GM19351 (cell line): ENCODE measurements around the gene MPV17.
"Not testable (repeated sequence)": the region's sequence is repeated elsewhere in the genome, so short reads cannot be mapped to it uniquely, and the experiment has no call there.

Experiments used
- ATAC-seq: cut with Tn5 transposase; IDR thresholded peaks from one replicate; pipeline ENCODE4 v1.9.1; 2021; ENCODE audit warnings: mild to moderate bottlenecking, moderate library complexity; ENCODE audit not compliant: unreplicated experiment

Gene MPV17

DNA sequence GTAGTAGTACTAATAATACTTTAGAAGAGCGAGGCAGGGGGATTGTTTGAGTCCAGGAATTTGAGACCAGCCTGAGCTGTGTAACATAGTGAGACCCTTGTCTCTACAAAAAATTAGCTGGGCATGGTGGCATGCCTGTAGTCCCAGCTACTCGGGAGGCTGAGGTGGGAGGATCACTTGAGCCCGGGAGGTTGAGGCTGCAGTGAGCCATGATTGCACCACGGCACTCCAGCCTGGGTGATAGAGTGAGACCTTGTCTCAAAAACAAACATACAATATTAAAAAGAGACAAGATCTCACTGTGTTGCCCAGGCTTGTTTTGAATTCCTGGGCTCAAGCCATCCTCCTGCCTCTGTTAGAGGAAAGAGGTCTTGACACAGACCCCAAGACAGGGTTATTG lies 22.3 kb downstream of the MPV17 start:
- ATAC-seq: not testable (repeated sequence)

DNA sequence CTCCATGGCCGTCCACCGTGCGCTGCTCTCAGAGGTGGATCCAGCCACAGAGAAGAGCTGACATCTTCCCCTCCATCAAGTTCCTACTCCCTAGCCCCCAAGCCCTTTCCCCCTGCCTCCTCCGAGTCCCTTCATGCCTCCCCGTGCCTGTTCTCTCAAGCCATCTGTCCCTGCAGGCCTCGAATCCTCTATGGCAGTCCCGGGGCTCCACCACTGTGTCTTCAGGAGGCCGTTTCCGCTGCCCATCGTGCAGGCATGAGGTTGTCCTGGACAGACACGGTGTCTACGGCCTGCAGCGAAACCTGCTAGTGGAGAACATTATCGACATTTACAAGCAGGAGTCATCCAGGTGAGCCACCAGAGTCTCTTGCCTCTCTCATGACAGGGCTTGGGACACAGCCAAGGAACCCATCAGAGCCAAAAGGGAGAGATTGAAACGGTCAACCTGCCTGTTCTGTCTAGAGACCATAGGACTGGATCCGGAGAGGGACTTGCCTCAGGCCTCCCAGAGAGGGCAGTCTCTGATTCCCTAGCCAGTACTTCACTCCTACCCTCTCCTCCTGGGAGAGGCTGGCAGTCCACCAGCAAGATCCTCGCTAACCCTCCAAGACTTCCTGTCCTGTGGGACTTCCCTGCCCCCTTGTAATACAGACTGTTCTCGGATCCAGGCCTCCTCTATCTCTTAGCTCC lies 24.4 kb downstream of the MPV17 start:
- no peak for ATAC-seq

DNA sequence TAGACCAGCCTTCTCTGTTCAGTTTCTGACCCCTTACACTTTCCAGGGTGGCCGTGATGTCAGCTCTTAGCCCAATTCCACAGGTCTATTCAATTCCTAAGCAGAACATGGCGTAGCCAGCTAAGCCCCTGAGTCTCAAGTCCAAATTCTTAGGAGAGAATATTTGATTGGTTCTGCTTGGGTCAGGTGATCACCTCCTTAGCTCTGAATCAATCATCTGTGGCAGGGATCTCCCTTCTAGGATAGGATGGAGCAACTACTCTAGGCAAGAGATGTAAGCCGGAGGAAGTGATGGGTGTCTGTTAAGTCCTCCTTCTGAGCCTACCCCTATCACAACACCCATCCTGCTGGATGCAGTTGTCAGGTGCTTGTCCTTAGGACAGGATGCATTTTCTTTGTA lies 25.7 kb downstream of the MPV17 start:
- no peak for ATAC-seq

DNA sequence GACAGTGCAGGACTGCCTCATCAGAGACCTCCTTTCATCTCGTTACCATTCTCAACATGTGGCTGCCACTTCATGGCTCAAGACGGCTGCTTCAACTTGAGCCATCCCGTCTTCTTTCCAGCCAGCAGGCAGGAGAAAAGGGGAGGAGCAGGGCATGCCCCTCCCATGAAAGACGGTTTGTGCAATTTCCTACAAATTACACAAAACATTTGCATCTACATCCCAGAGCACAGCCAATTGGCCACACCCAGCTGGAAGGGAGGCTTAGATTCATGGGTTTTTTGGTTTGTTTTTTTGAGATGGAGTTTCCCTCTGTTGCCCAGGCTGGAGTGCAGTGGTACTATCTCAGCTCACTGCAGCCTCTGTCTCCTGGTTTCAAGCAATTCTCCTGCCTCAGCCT lies 26.4 kb downstream of the MPV17 start:
- no peak for ATAC-seq

DNA sequence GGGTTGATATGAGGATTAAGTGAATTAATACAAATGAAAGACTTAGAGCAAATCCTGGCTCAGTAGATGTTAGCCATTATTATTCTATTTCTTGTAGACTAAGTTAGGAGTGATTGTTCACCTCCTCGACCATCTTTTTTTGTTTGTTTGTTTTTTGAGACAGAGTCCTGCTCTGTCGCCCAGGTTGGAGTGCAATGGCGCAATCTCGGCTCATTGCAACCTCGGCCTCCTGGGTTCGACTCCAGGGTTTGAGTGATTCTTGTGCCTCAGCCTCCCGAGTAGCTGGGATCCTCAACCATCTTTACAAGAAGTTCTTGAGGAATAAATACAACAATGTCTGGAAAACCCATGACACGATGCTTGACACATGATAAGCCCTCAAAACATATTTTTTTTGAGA lies 28.0 kb downstream of the MPV17 start:
- no peak for ATAC-seq

DNA sequence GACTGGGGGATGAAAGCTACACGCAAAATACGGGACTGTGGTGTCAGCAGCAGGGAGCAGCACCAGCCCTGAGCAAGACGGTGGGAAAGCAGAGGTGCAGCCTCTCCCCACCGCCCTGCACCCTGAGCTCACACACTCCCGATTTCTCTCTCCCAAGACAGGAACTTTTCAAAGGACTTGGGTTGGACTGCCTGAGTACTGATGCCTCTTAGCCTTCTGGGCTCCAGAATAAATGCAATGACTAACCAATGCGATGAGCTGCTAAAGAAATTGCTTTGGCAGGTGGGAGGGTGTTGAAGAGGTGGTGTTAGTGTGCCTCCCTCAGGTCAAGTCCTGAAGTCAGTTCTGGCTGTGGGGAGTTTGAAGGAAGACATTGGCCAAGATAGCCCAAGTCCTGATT lies 31.0 kb downstream of the MPV17 start:
- ATAC-seq: no peak

DNA sequence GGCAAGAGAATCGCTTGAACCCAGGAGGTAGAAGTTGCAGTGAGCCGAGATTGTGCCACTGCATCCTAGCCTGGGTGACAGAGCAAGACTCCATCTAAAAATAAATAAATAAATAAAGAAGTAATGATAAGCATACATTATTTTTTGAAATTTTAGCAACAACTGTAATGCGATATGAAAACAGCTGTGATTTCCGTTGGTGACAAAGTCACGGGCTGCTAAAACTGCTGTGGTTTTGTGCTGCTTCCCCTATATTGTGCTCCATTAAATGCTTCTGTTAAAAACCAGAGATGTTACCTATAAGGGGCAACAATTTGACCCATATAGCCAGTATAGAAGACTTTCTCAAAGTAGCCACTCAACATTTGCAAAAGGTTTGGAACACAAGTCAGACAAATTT lies 32.3 kb downstream of the MPV17 start:
- ATAC-seq: no peak

DNA sequence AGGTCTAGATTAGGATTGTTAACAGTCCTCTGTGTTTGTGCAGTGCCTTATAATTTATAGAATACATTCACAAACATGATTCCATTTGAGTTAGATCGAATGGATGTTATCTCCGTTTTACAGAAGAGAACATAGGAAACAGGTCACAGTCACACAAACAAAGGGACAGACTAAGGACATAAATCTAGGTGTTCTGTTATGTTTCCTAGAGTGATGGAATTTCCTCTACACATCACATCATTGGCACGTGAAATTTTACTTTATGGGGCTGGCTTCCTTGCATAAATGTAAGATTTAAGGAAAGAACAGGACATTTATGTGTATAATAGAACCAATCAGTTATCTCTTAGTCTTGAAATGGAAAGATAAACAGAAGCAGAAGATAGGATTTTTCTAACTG lies 34.3 kb downstream of the MPV17 start:
- ATAC-seq: no peak

DNA sequence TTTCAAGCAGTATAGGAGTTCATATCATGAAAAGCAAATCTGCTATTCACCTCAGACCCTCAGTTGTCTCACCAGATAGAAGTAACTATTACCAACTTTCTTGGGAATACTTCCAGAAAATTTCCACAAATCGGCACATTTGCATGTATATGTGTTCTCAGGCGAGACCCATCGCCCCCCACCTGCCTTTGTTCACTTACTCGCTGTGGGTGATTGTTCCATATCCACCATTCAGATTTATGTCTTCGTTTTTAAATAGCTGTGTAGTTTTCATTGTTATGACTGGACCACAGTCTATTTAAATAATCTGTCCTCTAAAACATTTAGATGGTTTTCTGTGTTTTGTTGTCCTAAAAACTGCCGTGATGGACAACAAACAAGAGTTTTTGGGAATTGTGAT lies 37.4 kb downstream of the MPV17 start:
- no peak for ATAC-seq

DNA sequence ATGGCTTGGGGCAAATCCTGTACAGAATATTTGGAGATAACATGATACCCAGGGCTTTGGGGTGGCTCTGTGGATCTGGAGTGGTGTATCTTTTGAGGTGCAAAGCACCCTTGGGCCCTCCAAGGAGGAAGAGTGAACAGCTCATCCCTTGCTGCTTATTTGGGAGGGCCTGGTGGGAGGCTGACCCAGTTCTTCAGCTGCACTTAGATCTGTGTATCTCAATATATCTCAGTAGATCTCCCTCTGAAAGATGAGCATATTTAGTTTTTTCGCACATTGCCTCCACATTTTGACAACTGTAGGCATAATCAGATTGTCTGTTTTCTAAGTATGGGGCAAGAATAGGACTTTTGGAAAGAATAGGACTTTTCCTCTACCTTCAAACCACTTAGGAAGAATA lies 37.9 kb downstream of the MPV17 start:
- ATAC-seq: no peak

DNA sequence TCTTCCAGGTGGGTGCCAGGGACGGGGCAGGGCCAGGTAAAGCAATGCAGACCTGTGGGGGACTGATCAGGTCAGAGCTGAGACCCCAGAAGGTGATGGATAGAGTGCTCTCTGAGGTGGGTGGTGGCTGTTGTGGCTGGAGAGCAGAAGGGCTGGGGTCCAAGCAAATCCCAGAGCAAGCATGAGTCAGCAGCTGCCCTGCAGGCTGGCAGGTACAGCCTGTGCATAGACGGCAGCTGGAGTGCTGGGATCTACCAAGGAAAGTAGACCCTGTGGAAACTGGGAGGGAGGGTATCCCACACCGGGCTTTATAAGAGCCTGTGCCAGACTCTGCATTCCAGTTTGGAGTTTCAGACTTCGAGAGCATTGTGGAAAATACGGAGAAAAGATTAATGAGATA lies 40.0 kb downstream of the MPV17 start:
- ATAC-seq: no peak

DNA sequence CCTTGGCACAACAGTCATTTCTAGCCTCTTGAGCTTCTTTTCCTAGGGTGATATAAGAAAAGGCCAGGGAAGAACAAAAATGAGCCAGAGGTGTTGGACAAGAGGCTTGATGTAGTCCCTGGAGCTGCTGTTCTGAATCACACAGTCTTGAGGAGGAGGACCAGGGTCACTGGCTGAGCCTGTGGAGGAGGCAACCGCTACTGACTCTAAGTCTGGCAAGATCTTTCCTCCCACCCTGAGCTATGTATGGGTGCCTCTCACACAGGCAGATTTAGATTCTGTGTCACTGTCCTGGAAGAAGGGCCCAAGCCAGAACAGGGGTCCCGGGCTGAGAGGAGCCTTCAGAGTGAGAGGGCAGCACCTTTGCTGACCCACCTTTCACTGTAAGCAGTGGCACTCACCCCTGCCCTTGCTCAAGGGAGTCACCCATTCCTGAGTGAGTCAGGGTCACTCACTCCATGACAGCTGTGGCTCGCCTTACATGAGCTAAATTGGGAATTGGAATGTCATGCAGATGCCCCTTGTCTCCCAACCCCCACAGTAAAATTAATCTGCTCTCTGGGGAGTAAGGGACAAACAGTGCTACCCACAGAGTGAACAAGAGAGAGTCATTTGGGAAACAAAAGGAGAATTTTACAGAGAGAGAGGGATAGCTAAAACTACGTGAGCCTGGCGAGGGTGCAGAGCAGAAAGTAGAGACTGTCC lies 40.9 kb downstream of the MPV17 start, which contains the start of gene TRIM54:
TRIM54 (plus strand) TSS at position 575 of the 705 bp plus-strand sequence. CDS start 303 bp downstream, outside the sequence.
- no peak for ATAC-seq

DNA sequence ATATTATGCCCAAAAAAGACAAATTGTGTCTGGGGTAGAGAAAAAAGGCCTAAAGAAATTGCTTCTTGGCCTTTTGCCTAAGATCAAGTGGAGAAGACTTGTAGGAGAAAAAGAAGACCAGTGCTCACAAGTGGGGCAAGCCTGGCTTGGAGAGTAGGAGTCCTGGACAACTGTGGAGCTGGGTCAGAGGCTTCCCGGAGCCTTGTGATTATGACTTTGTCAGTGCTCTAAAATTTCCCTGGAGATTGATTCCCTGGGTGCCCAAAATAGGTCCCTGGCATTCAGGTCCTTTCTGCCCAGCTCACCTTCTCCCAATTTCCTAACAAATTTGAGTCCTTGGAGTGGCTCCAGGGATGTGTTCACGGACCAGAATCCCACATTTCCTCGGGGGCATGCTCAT lies 41.5 kb downstream of the MPV17 start:
- no peak for ATAC-seq

DNA sequence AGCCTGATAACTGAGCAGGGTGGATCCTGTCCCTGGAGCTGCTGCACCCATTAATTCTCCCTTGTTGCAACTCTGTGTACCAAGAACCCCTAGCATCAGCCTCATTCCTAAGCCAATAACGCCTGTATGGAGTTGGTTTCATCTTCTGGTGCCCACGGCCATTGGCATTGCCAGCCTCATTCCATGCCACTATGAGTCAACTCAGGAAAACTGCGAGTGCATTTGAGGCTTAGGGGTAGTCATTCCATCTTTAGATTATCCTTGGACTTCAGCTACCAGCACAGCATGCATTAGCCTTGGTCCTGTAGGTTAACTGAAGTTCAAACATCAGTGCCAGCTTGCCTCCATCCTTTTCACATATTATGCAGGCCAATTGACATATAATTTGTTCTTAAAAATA lies 42.1 kb downstream of the MPV17 start:
- no peak for ATAC-seq

DNA sequence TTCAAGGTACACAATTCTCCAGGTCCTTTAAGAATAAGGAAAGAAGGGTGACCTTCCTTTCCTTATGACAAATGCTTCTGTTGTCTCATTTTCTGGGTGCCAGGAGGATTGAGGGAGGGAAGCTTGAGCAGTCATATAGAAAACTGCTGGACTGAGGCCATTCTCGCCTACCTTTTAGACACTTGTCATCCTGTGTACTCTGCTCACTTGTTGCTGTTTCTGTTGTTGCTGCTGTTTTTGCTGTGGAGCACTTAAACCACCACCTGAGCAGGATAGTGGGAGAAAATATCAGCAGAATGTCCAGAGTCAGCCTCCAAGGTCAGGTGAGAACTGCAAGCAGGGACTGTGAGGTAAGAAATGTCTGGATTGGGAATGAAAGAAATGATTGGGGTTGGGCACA lies 44.9 kb downstream of the MPV17 start:
- no peak for ATAC-seq

DNA sequence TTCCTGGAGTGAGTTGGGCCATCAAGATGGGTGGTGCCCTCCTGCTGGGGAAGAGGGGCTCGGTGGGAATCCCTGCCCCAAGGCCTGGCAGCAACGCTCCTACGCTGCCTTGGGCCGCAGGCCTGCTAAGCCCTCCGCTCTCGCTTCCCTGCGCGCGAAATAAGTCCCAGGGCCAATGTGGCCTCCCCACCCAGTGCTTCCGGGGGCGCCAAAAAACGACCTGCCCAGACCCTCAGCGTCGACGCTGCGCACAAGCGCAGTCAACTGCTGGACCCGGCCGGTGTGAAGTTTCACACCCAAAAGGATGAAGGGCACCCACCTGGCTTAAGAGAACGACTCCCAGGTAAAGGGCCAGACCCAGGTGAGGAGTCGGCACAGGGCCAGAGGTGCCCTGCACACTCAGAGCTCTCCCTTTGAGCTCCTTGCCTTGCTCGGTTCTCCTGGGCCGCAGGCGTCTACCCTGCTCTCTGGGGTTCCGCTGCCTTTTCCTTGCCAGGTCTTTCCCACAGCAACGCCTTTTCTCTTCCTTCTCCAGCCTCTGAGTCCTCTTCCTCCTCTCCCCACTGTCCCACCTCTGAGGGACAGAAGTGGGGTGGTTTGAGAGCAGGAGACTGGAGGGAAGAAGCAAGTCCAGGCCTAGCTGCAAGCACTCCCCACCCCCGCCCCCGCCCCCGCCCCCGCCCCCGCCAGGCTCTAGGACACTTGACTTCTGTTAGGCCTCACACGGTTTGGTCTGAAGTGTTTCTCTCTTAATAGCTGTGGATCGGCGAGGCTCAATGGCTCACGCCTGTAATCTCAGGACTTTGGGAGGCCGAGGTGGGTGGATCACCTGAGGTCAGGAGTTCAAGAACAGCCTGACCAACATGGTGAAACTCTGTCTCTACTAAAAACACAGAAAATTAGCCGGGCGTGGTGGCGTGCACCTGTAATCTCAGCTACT lies 47.4 kb downstream of the MPV17 start, which contains the start of gene DNAJC5G:
DNAJC5G (plus strand) TSS at position 223 of the 940 bp plus-strand sequence. CDS start 1,296 bp downstream, outside the sequence.
- no peak for ATAC-seq

DNA sequence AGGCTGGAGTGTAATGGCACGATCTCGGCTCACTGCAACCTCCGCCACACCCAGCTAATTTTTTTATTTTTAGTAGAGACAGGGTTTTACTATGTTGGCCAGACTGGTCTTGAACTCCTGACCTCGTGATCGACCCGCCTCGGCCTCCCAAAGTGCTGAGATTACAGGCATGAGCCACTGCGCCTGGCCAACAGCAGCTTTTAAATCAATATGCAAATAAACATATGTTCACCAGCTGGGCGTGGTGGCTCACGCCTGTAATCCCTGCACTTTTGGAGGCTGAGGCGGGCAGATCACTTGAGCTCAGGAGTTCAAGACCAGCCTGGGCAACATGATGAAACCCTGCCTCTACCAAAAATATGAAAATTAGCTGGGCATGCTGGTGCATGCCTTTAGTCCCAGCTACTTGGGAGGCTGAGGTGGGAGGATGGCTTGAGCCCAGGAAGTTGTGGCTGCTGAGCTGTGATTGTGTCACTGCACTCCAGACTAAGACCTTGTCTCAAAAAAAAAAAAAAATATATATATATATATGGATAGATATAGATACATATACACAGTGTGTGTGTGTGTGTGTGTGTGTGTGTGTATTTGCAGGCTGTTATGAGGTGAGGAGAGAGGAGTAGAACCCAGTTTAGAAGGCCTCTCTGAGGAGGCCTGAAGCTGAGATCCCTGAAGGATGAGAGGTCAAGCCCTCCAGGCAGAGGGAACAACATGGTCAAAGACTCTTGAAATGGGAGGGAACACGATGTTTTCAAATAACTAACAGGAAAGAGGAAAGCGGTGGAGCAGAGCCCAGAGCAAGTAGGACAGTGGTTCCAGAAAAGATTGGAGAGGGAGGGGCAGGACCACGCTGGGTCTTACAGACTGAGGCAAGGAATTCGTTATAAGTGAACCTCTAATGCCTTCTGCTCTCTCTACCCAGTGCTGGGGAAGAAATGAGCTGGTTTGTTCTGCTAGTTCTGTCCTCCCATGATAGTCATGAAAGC lies 50.1 kb downstream of the MPV17 start:
- ATAC-seq: not testable (repeated sequence)

DNA sequence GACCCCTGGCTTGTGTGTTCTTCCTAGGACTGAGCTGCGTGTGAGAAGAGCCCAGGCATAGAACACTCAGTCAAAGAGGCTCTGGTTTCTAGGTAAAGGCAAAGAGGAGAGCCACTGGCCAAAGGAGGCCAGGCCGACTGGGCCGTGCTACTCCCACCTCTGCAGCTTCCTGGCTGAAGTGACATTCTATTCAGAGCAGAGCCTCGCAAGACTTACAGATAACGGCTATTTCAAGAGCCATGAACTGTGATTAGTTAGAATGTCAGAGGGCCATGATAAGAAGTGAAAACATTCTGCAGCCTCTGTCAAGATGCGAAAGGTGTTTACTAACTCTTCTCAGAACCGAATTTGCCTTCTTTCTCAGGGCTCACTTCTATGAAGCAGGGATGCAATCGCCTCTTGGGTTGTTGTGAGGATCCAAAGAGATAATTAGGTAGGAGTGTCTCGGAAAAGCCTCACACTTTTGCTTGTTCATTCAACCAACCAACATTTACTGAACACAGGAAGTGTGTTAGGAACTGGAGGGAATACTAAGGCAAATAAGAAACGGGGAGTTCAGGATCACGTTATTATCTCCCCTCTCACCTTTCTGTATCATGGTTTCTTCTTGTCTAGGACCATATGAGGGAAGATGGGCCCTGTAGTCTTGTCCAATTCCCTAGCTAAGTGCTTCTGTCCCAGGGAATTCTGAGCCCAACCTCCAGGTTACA lies 51.1 kb downstream of the MPV17 start:
- no peak for ATAC-seq

DNA sequence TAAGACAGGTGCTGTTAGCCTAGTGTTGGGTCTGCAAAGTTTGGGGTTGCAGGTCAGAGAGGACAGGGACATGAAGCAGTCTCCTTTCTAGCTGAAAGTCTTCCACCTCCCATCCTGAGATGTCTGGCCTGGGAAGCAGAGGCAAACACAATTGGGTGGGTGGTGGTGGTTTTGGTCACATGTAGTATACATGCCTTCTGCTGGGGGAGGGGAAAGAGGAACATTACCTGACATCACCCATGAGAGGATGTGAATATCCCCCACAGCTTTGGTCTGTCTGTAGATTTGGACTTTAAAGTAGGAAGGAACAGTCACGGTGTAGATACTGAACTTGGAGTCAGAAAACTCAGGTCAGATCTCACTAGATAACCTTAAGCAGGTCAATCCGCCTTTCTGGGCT lies 52.2 kb downstream of the MPV17 start:
- no peak for ATAC-seq

DNA sequence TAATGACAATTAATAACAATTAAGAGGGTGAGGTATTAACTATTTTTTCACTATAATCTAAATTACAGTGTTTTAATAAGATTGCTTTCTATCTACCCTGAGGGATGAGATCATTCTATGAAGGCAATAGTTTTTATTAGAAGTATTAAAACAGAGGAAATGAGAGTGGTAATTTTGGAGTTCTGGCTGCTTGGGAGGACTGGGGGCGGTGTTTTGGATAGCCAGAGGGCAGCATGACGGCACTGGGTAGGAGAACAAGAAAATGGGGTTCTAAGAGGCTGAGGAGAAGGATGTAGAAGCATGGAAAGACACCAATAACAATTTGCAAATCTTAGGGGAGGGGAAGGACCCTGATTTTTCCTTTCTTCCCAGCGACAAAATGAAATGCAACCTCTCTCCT lies 52.8 kb downstream of the MPV17 start:
- no peak for ATAC-seq
